HepG2 (cell line): ENCODE results near the gene OPRD1.

Source experiments
- EP300 ChIP-seq, 3 experiments: sonication (generic) in 1 of 3; formaldehyde crosslinking in 1 of 3; IDR thresholded peaks; 2 replicates each; pipeline versions ENCODE4 v1.5.1 to v1.6.1; 2011 to 2020; ENCODE audit warnings: low read depth in 2 of 3, low read length in 2 of 3, borderline replicate concordance in 1 of 3, improper control_type of control experiment in 1 of 3, mild to moderate bottlenecking in 1 of 3, missing genetic modification reagents in 1 of 3, moderate library complexity in 1 of 3
- SMARCE1 ChIP-seq: fragments of 450-650 bp; IDR thresholded peaks from 2 replicates; pipeline ENCODE4 v1.6.1; 2017; ENCODE audit warnings: borderline replicate concordance
- STAG1 ChIP-seq: sonication (generic); formaldehyde crosslinking; IDR thresholded peaks from 2 replicates; pipeline ENCODE4 v1.4.0; 2020; ENCODE audit warnings: missing genetic modification reagents
- ZNF10 ChIP-seq: sonication (generic); formaldehyde crosslinking; IDR thresholded peaks from 2 replicates; pipeline ENCODE4 v1.4.0; 2020; ENCODE audit warnings: mild to moderate bottlenecking, low read depth, missing genetic modification reagents, borderline replicate concordance
- ZNF24 ChIP-seq: fragments of 450-650 bp; IDR thresholded peaks from 2 replicates; pipeline ENCODE4 v1.6.1; 2017; ENCODE audit warnings: antibody characterized with exemption, mild to moderate bottlenecking
- ZNF335 ChIP-seq: sonication (generic); formaldehyde crosslinking; IDR thresholded peaks from 2 replicates; pipeline ENCODE4 v1.4.0; 2020; ENCODE audit warnings: missing genetic modification reagents
- TF ChIP-seq, protein P1 (sequence below): sonication (generic); formaldehyde crosslinking; IDR thresholded peaks from 2 replicates; pipeline ENCODE4 v1.5.0; 2020; ENCODE audit warnings: mild to moderate bottlenecking, missing genetic modification reagents, moderate library complexity

DNA sequence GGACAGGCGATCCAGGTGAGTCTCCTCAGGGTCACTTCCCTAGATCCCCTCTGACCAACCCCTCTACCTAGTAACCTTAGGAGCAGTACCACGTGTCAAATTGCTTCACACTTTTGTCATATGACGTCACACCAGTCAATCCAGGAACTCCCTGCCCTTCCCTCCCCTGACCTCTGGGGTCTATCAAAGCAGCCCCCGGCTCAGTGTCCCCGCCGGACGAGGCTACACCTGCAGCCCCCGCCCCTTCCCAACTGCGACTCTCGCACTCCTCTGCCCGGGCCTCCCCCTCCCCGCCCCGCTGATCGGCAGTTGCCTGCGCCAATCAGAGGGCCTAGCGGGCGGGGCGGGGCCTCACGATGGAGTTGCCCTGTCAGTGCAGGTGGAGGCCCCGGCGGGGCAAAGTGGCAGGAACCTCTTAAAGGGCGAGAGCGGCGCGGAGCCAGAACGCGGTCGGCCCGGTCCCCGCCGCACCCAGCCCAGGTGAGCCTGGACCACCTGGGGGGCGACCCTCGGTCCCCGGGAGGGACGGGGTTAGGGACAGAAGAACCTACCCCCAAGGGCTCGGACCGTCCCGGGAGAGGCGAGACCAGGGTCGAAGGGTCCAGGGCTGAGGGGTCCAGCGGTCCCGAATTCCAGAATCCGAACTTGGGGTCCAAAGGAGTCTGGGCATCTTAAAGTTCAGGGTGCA is 74.9 kb downstream of the OPRD1 start:
- TF ChIP-seq STAG1 (CRISPR knock-in tag): no peak
- TF ChIP-seq ZNF10 (CRISPR knock-in tag): no peak
- TF ChIP-seq, protein P1, sequence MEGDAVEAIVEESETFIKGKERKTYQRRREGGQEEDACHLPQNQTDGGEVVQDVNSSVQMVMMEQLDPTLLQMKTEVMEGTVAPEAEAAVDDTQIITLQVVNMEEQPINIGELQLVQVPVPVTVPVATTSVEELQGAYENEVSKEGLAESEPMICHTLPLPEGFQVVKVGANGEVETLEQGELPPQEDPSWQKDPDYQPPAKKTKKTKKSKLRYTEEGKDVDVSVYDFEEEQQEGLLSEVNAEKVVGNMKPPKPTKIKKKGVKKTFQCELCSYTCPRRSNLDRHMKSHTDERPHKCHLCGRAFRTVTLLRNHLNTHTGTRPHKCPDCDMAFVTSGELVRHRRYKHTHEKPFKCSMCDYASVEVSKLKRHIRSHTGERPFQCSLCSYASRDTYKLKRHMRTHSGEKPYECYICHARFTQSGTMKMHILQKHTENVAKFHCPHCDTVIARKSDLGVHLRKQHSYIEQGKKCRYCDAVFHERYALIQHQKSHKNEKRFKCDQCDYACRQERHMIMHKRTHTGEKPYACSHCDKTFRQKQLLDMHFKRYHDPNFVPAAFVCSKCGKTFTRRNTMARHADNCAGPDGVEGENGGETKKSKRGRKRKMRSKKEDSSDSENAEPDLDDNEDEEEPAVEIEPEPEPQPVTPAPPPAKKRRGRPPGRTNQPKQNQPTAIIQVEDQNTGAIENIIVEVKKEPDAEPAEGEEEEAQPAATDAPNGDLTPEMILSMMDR: no peak
- no peak for TF ChIP-seq SMARCE1
- TF ChIP-seq ZNF24: no peak
- no peak for TF ChIP-seq ZNF335 (CRISPR knock-in tag)
- TF ChIP-seq EP300 (IDR thresholded peaks at IDR 0.05; ENCODE audit: low read depth in 2 of 2, low read length in 2 of 2): no peak
- TF ChIP-seq EP300 (CRISPR knock-in tag; IDR thresholded peaks at IDR 0.05; ENCODE audit: borderline replicate concordance): no peak
